Measurements from ENCODE around the gene POGK. TPM values are rescaled to one million over a fixed set of nuclear protein-coding genes. Genes with fewer than 3 reads are reported as not detected.

Gene POGK
- total RNA-seq, 2 donors from 2014 or later: 37.9 to 43.2 TPM

DNA sequence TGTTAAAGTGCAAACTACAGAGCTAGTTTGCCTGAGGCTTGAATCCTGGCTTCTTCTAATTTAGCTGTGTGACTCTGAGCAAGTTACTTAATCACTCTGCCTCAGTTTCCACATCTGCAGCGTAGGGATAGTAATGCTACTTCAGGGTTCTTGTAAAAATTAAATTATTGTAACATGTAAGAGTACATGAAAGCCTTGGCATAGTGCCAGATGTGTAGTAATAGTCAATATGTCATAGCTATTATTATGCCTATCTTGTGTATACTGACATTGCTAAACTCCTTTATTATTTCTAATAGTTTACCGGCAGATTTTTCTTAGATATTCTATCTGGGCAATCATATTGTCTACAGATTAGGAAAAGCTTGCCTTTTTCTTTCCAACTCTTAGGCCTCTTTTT lies 43.6 kb downstream of the POGK start:
- H3K4me3 Mint-ChIP-seq: no peak overlapping the region

DNA sequence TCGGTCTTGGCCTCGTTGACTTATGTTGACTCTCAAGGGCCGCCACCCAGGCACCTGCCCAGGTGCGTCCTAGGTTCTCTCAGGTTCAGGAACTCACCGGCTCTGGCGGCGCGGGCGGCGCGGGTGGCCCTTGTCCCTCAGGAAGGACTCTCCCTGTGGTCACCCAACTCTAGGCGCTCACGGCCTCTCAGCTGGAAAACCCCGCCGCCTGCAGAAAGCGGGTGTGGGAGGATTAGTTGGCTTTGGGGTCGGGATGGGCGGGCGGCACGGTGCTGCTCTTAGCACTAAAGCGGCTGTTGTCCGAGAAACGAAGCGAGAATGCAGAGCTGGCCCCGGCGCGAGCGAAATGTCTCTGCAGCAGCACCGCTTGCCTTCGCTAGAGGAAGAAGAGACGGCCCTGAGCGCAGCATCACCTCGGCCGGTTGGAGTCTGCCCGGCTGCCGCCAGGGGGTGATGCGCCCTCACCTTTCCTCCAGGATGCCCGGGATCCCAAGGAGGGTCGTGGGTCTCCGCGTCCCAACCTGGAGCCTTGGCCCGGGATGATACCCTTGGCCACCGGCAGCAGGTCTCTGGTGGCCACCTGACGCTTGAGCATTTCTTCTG lies 44.9 kb downstream of the POGK start:
- H3K27ac ChIP-seq (ENCODE audit: low read depth, low read length): no peak overlapping the region
- no peaks in the 10 kb centered on the region for H3K36me3 ChIP-seq (ENCODE audit: control insufficient read depth, insufficient read depth, low read length)
- TF ChIP-seq, protein P1, sequence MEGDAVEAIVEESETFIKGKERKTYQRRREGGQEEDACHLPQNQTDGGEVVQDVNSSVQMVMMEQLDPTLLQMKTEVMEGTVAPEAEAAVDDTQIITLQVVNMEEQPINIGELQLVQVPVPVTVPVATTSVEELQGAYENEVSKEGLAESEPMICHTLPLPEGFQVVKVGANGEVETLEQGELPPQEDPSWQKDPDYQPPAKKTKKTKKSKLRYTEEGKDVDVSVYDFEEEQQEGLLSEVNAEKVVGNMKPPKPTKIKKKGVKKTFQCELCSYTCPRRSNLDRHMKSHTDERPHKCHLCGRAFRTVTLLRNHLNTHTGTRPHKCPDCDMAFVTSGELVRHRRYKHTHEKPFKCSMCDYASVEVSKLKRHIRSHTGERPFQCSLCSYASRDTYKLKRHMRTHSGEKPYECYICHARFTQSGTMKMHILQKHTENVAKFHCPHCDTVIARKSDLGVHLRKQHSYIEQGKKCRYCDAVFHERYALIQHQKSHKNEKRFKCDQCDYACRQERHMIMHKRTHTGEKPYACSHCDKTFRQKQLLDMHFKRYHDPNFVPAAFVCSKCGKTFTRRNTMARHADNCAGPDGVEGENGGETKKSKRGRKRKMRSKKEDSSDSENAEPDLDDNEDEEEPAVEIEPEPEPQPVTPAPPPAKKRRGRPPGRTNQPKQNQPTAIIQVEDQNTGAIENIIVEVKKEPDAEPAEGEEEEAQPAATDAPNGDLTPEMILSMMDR (conservative IDR thresholded peaks at IDR 0.05): peak; percentile 97
- Mint-ChIP-seq H3K4me1 (peaks cover 7% of the 10 kb centered on the region), H3K4me3 (peak overlapping the region; percentile 46), H3K9me3 (no peaks in the 10 kb centered on the region), H3K36me3 (ENCODE audit: low read depth) (no peaks in the 10 kb centered on the region), H3K27ac (no peak overlapping the region), H3K27me3 (ENCODE audit: insufficient read depth) (peaks cover 52% of the 10 kb centered on the region)
- H3K9me3 ChIP-seq (ENCODE audit: control insufficient read depth, low read length): no peaks in the 10 kb centered on the region
- H3K4me3 ChIP-seq (ENCODE audit: low read length): no peak overlapping the region
- H3K4me1 ChIP-seq (ENCODE audit: control insufficient read depth, insufficient read depth, low read length): no peaks in the 10 kb centered on the region
- WGBS, 2 experiments (ENCODE audit: insufficient coverage in 1 of 2, insufficient read length in 1 of 2): 16 to 35% methylated on average over 20 to 44 of the region's 44 CpGs
- H3K9ac ChIP-seq (ENCODE audit: extremely low read depth, low read length, poor library complexity, severe bottlenecking): no peak overlapping the region
- H3K27me3 ChIP-seq (ENCODE audit: control insufficient read depth, insufficient read depth, low read length, poor library complexity, severe bottlenecking): peaks cover 47% of the 10 kb centered on the region
- DNase-seq: peak; percentile 96

More for the DNA sequence above, 43.6 kb downstream of the POGK start:
- no peak overlapping the region for H3K4me3 ChIP-seq (ENCODE audit: low read length)
- WGBS, 2 experiments (ENCODE audit: insufficient coverage in 1 of 2, insufficient read length in 1 of 2): 33 to 64% methylated on average over 1 to 2 of the region's 2 CpGs
- H3K27ac Mint-ChIP-seq: no peak overlapping the region
- TF ChIP-seq, protein P1 (conservative IDR thresholded peaks at IDR 0.05): no peak
- H3K27me3 Mint-ChIP-seq (ENCODE audit: insufficient read depth): peaks cover 56% of the 10 kb centered on the region
- H3K36me3 ChIP-seq (ENCODE audit: control insufficient read depth, insufficient read depth, low read length): no peaks in the 10 kb centered on the region
- no peaks in the 10 kb centered on the region for H3K4me1 ChIP-seq (ENCODE audit: control insufficient read depth, insufficient read depth, low read length)
- peaks cover 45% of the 10 kb centered on the region for H3K27me3 ChIP-seq (ENCODE audit: control insufficient read depth, insufficient read depth, low read length, poor library complexity, severe bottlenecking)
- H3K4me1 Mint-ChIP-seq: peaks cover 7% of the 10 kb centered on the region
- DNase-seq: no peak
- no peak overlapping the region for H3K9ac ChIP-seq (ENCODE audit: extremely low read depth, low read length, poor library complexity, severe bottlenecking)
- H3K9me3 ChIP-seq (ENCODE audit: control insufficient read depth, low read length): no peaks in the 10 kb centered on the region
- H3K27ac ChIP-seq (ENCODE audit: low read depth, low read length): no peak overlapping the region
- no peaks in the 10 kb centered on the region for H3K36me3 Mint-ChIP-seq (ENCODE audit: low read depth)
- H3K9me3 Mint-ChIP-seq: peaks cover 6% of the 10 kb centered on the region

DNA sequence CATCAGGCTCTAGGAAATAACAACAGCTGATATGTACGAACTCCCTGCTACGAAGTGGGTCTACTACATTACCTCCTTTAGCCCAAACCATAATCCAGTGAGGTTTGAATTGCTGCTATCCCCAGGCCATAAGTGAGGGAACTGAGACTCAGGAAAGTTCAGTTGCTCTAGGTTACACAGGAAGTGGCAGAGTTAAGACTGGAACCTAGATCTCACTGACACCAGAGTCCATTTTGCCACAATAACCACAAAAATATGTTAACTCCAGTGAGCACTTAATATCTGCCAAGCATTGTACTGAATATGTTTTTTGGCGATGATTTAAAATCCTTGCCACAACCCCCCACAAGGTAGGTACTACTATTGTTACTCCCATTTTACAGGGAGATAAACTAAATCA lies 45.7 kb downstream of the POGK start:
- no peak for DNase-seq
- 83 to 98% methylated on average over 1 to 3 of the region's 3 CpGs for WGBS, 2 experiments (ENCODE audit: insufficient coverage in 1 of 2, insufficient read length in 1 of 2)
- no peak overlapping the region for H3K9ac ChIP-seq (ENCODE audit: extremely low read depth, low read length, poor library complexity, severe bottlenecking)
- TF ChIP-seq, protein P1 (conservative IDR thresholded peaks at IDR 0.05): no peak
- no peak overlapping the region for H3K4me3 Mint-ChIP-seq
- peaks cover 52% of the 10 kb centered on the region for H3K27me3 Mint-ChIP-seq (ENCODE audit: insufficient read depth)
- no peaks in the 10 kb centered on the region for H3K9me3 Mint-ChIP-seq
- no peak overlapping the region for H3K27ac Mint-ChIP-seq
- no peaks in the 10 kb centered on the region for H3K4me1 ChIP-seq (ENCODE audit: control insufficient read depth, insufficient read depth, low read length)
- no peaks in the 10 kb centered on the region for H3K9me3 ChIP-seq (ENCODE audit: control insufficient read depth, low read length)
- H3K36me3 ChIP-seq (ENCODE audit: control insufficient read depth, insufficient read depth, low read length): no peaks in the 10 kb centered on the region
- H3K36me3 Mint-ChIP-seq (ENCODE audit: low read depth): no peaks in the 10 kb centered on the region
- peaks cover 7% of the 10 kb centered on the region for H3K4me1 Mint-ChIP-seq
- no peak overlapping the region for H3K4me3 ChIP-seq (ENCODE audit: low read length)
- H3K27me3 ChIP-seq (ENCODE audit: control insufficient read depth, insufficient read depth, low read length, poor library complexity, severe bottlenecking): peaks cover 55% of the 10 kb centered on the region
- no peak overlapping the region for H3K27ac ChIP-seq (ENCODE audit: low read depth, low read length)

All from endodermal cell (in vitro differentiated cells).